HG03039 (cell line): ENCODE results near the gene MRPL54.

Source experiments
- ATAC-seq: cut with Tn5 transposase; IDR thresholded peaks from one replicate; pipeline ENCODE4 v1.9.1; 2021; ENCODE audit warnings: mild to moderate bottlenecking, moderate library complexity; ENCODE audit not compliant: unreplicated experiment

MRPL54 gene

DNA sequence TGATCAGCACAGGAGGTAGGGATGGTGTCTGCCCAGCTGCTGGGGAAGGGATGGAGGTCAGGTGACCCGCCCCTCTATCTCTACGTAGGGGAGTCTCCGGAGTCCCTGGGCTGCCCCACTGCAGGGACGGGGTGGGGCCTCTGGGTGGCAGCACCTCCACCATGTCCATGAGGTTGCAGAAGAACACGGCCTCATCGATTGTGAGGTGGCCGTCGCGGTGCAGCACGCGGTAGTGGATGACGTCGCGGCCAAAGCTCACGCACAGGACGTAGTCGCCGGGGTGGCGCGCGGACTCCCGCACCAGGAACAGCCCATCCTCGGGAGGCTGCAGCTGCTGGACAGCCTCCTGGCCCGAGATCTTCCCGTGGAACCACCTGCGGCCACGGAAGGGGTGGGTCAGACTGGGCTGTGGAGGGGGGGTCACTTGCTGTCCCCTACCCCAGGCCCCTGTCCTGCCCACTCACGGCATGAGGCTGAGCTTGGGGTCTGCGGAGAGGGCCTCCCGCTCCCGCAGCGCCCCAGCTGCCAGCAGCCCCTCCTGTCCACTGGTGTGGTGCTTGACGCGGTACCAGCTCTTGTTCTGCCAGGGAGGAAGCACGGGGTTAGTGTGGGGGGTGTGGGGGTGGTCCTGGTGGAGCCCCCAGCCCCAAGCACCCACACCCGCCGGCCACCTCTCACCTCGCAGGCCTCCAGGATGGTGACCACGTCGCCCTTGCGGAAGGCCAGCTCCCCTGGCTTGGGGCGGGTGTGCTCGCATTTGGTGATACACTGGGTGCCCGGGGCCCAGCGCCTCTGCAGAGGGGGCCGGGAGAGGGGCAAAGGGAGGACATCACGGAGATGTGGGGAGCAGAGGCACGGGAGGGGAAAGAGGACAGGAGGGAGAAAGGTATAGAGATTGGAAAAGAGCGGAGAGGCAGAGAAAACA, 21.4 kb downstream of the MRPL54 start:
- no peak for ATAC-seq

DNA sequence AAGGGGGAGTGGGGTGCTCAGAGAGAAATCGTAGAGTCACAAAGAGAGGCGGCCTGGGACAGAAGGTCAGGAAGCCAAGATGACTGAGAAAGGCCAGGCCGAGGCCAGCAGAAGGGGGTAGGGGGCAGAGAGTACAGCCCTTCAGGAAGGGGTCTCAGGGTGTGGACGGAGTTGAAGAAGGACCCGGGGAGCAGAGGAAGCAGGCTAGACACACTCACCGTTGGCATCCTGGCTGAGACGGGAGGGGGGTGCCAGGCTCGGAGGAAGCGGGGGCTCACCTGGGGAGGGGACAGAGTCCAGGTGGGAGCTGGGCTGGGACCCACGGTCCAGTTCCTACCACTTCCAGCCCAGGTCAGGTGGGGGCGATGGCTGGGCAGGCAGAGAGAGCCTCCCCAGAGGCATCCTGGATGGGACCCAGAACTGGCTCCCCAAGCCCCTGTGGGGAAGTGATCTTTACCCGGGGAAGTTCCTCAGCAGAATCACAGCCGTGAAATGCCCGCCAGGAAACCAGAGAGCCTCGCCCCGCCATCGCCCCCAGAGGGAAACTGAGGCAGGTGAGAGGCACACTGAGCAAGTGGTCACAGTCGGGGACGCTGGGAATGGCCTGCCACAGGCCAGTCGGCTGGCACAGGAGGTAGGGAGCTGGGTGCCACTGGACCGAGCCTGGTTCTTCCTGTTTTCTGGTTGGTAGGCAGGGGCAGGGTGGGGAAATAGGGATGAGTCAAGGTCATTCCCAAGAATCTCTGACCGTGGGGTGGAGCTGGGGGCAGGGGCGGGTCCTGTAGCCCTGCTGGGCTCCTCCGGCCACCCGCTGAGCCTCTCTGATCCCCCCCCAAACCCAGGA, 22.3 kb downstream of the MRPL54 start:
- ATAC-seq, result no peak

DNA sequence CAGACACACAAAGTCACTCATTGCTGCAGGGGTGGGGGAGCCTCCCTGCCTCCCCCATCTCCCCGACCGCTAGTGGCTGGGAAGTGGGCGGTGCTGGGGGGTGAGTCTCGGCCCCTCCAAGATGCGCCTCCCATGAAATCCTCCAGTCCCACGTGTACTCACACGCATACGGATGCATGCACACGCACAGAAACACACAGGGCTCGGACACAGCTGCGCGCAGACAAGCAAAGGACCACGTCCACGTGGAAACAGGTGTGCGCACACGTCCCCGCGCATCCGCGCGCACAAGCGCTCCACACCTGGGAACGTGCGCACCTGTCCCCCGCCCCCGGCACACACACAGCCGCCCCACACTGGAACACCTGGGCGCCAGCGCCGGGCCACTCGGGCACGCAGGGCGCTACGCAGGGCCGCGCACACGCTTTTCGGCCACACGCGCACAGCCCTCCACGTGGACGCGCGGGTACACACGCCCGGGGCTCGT, 23.0 kb downstream of the MRPL54 start:
- no peak for ATAC-seq

DNA sequence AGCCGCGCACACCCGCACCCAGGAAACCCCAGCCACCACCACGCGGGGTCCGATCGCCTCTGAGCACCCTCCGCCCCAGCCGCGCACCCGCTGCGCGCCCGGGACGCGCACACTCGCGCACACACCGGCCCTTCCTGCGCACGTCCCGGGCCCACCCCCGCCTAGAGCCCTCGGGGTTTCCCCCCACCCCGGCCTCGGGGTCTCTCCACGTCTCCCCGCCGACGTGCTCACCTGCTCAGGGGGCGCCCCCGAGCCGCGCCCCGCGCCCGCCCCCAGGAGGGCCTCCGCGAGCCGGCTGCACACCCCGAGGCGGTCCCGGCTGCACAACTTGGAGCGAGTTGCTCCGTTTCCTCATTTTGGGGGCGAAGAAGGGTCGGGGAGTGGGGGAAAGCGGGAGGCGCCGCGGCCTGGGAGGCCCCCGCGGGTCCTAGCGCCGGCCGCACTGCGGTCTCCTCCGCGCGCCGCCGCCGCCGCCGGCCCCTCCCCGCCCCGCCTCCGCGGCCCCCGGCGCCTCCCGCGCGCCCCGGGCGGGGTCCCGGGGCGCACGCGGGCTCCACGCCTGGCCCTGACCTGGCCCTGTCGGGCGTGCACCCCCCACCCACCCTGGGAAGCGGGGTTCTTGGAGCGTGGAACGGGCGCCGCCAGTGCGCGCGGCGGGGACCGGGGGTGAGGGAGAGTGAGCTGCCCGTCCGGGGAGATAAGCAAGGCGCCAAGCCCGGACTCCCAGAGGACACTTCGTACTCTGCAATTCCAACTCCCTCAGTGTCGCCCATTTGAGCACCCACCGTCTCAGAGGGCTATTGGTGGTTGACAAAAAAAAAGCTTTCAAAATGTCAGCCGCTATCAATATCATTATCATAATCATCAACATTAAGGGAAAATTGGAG, 23.7 kb downstream of the MRPL54 start, which contains the start of gene MATK:
Gene MATK, minus strand, starts transcription at position 444 of the 887 bp plus-strand sequence. CDS start 1,246 bp downstream, outside the sequence.
- no peak for ATAC-seq

DNA sequence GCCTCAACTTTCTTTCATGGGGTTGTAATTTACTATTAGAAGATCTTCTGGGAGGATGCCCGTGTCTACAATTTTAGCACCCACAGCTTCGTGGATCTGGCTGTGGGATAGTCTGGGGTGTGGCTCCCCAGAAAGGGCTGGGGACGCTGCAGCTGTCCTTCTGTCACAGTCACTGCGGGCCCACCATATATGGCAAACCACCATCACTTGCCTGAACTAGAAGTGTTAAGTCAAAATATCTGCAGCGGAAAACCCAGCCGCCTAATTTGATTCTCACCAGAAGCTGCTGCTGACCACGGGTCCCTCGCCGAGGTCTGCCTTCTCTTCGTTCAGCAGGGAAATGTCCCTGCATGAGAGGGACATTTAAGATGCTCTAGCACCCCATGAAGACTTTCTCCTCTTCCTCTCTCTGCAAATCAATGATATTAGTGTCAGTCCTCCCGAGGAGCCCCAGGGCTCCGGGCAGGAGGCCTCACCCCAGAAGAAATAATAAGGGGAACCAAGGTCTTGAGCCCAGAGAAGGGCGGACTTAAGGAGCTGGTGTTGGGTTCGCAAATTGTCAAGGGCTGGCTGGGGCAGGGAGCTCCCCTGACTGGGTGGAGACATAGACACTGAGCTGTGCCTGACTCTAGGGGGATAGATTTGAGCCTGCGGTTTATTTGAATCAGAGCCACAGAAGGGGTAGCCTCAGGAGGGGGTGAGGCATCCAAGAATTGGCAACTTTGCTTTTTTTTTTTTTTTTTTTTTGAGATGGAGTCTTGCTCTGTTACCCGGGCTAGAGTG, 26.7 kb downstream of the MRPL54 start:
- no peak for ATAC-seq

DNA sequence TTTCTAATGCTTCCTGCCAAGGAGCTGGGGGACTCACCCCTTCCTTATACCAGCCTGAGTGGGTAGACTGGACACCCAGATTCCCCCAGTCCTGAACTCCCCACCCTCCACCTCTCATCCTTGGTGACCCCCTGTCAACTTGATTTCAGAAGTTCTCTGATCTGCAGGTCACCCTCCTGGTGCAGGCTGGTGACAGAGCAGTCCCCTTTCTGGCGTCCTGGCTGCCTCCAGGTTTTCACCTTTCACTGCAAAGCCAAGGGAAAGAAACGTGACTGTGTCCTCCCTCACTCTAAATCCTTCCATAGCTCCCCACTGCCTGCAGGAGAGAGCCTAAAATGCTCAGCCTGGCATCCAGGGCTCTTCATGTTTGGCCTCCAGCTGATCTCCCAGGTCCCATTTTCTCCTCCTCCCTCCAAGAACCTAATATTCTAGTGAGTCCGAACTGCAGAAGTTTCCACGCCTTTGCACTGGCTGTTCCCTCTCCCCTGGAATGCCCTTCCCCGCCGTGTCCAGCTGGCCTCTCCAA, 27.8 kb downstream of the MRPL54 start:
- no peak for ATAC-seq

DNA sequence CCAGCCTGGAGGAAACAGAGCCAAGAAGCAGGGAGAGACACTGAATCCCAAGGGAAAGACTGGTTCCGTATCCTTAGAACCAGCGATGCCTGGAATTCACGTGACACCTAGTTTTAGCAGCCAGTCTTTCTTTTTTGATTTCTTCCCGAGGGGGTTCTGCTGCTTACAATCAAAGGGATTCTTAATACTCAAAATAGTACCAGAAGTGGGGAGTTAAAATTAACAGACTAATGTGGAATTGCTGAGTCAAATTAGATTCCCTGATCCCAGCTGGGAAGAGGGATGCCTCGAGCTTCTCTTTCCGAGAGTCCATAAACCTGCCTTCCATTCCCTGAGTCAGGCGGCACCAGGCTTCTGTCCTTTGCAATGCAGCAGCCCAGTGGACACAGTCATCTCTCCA, 28.5 kb downstream of the MRPL54 start:
- ATAC-seq, result no peak

DNA sequence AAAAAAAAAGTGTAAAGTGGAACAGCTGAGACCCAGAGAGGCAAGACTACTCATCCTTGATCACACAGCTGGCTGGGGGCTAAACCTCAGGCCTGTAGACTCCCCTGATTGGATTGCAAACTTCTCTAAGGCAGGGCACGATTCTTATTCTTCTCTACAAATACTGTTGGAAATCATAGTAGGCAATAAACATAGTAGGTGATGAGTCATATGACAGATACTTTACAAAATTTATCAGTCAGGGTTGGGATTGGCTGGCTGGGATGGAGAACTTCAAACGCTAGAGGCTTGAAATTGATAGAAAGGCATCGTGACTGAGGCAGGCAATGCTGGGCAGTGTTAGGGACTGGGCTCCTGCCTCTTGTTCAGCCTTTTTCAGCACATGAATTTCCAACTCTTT, 29.6 kb downstream of the MRPL54 start:
- no peak for ATAC-seq

DNA sequence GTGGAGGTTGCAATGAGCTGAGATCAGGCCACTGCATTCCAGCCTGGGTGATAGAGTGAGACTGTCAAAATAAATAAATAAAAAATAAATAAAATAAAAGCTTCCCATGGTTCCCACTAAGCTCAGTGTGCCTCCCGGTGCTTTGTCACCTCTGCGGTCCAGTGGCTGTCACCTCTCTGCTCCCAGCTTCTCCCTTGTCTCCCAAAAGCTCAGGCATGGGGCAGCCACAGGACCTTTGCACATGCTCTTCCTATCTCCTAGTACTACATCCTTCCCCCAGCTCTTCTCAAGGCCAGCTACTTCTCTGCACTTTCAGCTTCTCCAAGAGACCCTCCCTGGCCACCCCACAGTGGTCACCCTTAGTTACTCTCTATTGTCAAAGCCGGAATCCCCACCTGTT, 31.3 kb downstream of the MRPL54 start:
- ATAC-seq, result no peak

DNA sequence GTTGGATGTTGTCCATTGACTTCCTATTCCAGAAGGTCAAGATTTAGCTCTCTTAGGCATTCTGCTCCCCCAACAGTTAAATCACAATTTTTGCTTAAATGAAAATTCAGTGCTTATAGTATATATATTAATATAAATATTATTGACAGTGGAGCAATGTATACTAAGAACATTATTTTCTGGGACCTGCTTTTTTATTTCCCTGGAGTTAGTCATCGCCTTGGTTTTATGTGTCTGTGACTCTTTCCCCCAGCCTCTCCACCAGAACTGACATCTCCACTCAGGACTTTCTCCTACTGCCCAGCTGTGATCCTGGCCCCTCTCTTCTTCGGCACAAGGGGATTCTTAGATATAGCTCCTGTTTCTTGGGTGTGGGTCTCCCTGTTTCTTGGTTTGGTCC, 33.9 kb downstream of the MRPL54 start:
- no peak for ATAC-seq

DNA sequence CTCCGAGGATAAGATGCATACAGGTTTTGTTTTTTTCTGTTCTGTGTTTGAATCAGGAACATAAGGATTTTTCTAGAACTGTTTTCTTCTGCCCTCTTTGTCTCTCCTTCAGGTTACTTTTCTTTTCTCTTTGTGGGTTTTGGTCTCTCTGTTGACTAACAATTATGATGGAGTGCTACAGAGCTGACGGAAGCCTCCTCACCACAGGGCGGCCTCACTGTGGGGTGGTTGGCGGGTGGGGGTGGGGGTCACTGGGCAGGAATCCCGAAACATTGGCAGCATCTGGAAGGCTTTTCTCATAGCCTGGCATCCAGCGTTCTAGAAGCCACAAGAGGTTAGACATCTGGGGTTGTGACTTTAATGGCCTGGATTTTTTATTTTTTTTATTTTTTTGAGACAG, 35.7 kb downstream of the MRPL54 start:
- ATAC-seq, result no peak

DNA sequence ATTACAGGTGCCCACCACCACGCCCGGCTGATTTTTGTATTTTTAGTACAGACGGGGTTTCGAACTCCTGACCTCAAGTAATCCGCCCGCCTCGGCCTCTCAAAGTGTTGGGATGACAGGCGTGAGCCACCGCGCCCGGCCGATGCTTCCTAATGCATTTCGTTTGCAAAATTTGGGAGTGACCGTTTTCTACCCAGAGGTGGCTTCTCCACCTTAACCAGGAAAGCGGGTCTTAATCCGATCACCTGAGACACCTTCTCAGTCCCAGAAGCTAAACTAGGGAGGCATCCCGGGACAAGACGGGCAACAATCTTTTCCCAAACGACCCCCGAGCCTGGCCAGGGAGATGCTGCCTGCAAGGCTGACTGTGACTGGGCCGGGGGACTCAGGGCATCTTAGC, 38.5 kb downstream of the MRPL54 start:
- no peak for ATAC-seq

DNA sequence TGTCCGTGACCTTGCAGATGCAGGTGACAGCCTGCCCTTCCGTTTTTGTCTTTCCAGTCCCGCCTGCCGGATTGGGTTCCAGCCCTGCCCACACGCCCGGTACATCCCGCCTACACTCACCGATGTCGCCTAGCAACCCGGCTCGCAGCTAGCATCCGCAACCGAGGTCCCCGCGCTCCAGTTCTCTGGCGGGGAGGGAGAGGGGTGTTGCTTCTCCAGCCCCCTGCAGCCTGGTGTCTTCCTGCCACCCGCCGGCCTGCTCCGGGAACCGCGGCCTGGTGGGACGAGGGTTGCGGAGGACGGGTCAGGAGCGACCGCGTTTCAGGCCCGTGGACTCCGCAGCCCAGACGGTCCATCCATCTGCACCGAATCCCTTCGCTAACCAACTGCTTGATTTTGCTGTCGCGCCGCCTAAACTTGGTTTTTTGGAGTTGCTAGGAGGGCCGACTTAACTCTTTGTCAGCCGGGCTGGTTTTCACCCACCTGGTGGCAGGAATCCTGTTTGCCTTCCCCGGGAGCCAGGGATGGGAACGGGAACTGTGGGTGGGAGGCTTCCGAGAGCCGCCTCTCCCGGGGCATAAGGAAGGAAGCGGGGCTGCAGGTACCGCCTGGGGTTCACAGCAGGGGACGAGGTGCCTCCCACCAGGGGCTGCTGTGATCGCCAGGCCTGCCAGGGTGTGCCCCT, 39.1 kb downstream of the MRPL54 start:
- no peak for ATAC-seq

DNA sequence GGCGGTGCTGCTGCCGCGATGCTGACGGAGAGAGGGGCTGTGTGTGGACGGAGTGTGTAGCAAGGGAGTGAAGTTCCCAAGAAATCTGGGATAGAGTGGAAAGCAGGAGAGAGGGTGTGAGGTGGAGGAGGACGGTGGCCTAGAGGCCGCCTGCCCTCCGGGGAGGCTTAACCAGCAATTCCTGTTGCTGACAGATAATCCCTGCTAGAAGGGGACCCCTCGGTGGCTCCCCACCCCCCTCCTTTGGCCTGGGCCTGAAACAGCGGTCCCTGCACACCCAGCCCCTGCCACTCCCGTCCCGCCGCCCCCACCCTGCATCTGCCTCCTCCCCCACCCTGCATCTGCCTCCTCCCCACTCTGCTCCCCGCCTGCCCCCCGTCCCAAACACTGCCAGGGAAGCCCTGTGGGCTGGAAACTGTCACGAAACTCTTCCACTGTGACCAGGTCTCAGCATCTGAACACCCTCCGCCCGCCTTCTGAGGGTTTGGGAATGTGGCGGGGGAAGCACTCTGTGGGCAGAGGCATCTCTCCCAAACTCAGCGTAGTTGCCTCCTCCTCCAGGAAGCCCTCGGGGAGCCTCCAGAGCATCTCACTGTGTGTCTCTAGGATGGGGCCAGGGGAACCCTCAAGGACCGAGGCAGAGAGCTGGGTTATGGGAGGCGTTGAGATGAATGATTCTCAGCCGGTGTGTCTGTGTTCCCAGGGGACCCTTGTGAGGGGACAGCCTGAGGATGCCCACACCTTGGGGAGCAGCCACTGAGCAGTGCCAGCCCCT, 40.8 kb downstream of the MRPL54 start:
- ATAC-seq, result no peak

DNA sequence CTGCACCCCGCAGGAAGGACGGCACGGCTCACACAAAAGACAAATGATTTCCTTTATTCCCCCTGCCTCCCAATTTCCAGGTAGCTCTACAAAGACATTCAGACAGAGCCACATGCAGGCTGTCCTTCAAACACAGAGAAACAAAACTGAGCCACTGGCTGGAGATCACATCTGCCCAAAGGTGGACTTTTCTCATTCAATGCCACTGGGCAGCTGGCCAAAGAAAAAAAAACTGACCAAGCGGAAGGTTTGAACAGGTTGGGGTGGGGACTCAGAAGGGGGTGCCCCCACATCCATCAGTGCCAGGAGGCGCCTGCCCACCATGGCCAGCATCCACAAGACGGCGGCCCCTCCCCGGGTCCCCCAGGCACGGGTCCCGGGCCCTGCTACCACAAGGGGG, 41.5 kb downstream of the MRPL54 start:
- ATAC-seq, result no peak

DNA sequence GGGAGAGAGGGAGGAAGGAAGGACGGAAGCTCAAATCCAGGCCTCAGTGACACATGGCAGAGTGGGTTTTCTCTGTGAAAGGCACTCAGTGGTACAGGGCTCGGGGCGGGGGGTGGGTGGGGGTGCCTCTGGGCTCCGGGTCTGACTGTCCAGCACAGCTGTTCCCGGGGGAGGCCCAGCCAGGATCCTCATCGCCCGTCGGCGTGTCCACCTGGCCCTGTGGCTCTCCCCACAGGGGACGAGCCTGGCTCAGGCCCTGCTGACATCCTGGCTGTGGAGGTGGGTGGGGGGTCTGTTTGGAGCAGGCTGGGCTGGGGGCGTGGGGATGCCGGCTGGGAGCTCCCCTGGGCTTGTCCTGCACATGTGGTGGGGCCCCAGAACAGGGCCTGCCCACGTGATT, 41.9 kb downstream of the MRPL54 start:
- no peak for ATAC-seq

DNA sequence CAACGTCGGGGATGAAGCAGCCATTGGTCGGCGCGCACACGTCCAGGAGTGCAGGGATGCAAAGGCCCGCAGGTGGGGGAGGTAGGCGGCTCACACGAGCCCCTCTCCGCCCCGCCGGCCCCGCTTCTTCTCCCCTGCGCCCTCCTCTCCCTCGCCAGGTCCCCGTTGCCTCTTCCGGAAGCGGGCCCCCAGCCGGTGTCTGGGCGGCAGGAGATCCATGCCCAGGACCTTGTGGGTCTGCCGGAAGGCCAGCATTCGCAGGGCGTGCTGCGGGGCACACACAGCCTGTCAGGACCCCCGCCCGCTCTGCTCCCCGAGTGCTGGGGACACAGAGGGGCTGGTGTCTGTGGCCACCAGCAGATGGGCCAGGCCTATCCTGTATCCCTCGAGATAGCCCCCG, 43.4 kb downstream of the MRPL54 start:
- no peak for ATAC-seq

DNA sequence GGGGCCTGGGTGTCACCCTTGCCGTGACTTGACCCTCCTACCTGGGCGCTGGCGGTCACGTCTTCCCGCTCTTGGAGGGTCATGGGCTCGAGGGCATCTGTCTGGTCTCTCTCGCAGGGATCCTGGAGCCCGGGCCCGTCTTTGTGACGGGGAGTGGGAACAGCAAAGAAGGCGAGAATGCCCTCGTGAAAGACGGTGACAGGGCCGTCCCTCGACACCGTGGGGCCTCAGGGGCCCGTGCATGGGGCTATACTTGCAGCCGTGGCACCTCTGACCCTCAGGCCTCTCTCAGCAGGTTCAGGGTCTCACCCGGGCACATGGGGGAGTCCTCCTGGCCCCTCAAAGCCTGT, 44.6 kb downstream of the MRPL54 start:
- ATAC-seq, result no peak
